NCI-H2196 treated with DMSO at 0.1 percent for 48 hours (cell line): ENCODE measurements around the gene ANKRD9.
"Not testable (repeated sequence)": the region's sequence is repeated elsewhere in the genome, so short reads cannot be mapped to it uniquely, and the experiment has no call there.

Experiments used
- DNase-seq: peaks from one replicate; lab custom pipeline; 2025; ENCODE audit not compliant: unreplicated experiment; lab: John Stamatoyannopoulos, UW

ANKRD9 gene

DNA sequence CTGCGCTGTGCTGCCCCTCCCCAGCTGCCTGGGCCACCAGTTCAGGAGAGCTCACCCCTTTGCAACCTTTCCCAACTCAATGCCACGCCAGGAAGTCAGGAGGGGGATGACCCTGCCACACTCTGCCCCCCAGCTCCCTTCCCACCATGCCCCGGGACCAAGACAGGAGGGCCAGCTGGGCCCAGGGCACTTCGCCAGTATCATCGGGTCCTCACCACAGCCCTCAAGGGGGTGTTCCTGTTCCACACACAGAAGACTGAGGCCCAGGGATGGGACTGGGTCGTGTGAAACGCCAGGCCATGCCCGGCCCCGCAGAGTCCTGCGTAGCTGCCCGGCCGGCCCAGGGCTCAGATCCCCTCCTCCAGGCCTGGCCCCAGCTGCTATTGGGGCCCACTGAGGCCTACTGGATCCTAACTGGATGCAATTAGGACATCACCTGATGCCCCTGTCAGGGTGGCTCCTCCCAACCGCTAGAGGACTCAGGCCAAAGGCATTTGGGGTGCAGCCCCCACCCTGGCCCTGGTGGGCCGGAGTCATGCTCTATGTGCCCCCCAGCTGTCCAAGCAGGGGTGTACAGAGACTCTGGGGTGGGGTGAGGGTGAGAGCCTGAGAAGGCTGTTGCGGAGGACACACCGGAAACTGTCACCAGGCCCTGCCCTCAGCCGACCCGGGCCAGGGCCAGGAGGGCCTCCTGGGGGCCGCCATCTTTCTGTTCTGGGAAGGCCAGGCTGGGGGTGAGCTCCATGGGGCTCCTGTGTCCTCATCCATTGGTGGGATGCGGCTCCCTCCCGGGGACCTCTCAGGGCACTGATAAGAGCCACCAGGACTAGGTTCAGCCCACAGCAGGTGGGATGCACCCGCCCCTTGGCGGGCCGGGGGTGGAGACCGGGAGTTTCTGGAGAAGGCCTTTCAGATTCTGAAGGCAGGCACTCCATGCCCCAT lies 29.3 kb upstream of the ANKRD9 start:
- no peak for DNase-seq

DNA sequence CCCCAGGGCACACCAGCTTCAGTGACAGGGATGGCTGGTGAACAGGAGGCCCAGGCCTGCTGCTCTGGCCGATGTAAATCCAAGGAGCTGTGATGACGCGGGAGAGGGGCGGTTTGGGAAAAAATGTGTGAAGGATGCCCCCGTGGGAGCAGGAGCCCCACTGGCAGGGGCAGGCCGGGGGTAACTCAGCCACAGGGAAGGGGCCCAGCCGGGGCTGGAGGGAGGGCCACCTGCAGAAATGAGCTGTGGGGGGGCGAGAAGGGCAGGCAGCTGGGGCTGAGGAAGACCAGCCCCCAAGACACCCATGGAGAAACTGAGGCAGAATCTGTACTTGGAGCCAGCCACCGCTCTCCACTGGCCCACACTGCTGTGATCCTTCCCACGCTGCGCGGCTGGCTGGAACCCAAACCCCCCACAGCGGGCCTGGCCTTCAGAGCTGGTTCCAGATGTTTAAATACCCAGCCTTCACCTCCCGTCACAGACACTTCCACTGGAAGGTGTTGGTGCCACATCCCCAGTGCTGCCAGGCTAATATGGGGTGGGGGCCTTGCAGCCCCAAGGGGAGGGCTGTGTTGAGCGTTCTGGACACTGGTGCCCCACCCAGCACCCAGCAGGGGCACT lies 28.5 kb upstream of the ANKRD9 start:
- DNase-seq = no peak

DNA sequence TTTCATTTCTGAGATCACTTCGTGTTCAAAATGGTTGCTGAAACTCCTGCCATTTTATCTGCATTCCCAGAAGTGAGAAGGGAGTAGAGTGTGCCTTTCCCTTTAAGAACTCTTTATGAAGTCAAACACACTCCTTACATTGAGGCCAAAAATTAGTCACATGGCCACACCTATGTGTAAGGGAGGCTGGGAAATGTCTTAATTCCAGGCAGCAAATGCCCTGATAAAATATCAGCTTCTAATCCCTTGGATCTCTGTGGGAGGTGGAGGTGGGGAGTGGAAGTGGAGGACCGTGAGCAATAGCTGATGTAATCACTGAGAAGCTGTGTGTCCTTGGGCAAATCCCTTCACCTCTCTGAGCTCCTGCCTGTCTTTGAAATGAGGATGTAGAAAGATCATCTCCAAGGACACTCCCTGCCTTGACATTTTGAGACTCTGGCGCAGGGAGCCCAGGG lies 22.7 kb upstream of the ANKRD9 start:
- DNase-seq = no peak

DNA sequence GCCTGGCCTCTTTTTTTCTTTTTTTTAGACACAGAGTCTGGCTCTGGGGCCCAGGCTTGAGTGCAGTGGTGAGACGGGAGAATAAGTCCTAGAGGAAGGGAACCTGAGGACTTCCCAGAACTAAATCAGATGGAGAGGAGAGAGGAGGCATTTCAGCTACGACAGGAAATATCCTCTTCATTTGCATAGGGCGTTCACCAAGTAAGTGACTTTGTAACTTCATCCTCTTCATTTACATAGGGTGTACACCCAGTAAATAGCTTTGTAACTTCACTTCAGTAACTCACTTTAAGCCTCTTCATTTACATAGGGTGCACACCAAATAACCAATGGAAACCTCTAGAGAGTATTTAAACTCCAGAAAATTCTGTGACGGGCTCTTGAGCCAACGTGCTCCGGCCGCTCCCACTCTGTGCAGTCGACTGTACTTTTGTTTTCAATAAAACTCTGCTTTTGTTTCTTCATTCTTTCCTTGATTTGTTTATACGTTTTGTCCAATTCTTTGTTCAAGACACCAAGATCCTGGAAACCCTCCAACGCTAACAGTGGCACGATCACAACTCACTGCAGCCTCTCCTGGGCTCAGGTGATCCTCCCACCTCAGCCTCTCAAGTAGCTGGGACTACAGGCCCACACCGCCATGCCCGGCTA lies 21.4 kb upstream of the ANKRD9 start:
- no peak for DNase-seq

DNA sequence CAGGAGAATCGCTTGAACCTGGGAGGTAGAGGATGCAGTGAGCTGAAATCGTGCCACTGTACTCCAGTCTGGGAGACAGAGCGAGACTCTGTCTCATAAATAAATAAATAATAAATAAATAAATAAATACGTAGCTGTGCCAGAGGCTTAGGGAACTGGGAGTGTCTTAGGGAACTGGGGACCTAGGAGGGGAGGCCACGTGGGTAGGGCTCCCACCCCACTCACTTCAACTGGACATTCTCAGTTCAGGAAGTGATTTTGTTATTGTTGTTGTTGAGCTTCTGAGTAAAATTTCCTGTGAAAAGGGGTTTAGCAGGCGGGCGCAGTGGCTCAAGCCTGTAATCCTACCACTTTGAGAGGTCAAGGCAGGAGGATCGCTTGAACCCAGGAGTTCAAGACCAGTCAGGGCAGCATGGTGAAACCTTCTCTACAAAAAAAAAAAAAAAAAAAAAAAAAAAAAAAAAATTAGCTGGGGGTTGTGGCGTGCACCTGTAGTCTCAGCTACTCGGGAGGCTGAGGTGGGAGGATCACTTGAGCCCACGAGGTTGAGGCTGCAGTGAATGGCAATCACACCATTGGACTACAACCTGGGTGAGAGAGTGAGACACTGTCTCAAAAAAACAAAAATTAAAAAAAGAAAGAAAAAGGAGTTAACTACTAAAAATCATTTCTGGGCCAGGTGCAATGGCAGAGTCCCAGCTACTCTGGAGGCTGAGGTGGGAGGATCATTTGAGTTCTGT lies 19.0 kb upstream of the ANKRD9 start:
- no peak for DNase-seq

DNA sequence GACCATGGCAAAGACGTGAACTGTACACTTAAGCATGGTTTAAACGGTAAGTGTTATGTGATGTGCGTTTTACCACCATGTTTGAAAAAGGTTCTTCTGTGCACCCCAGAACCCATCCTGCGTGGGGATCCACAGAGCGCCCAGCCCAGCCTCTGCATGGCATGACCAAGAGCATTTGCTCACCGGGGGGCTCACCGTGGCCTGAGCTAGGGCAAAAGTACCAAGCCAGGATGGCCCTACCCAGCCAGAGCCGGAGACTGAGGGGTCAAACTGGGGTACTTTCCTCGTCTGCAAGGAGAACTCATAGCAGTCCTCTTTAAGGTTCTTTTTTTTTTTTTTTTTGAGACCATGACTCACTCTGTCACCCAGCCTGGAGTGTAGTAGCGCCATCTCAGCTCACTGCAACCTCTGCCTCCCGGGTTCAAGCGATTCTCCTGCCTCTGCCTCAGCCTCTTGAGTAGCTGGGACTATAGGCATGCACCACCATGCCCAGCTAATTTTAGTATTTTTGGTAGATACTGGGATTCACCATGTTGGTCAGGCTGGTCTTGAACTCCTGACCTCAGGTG lies 16.4 kb upstream of the ANKRD9 start:
- no peak for DNase-seq

DNA sequence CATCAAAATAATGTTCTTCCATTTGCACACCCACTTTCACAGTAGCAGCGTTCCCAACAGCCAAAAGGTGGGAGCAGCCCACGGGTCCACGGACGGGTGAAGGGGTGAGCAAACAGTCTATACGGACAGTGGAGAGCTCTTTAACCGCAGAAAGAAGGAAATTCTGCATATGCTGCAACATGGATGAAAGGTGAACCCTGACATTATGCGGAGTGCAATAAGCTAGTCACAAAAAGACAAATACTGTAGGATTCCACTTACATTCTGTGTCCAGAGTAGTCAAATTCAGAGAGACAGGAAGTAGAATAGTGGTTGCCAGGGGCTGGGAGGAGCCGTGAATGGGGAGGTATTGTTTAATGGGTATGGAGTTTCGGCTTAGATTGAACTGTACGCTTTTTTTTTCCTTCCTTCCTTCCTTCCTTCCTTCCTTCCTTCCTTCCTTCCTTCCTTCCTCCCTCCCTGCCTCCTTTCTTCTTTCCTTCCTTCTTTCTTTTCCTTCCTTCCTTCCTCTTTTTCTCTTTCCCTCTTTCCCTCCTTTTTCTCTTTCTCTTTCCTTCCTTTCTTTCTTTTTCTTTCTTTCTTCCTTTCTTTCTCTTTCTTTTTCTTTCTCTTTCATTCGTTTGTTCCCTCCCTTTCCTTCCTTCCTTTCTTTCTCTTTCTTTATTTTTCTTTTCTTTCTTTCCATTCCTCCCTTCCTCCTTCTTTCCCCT lies 15.8 kb upstream of the ANKRD9 start:
- no peak for DNase-seq

DNA sequence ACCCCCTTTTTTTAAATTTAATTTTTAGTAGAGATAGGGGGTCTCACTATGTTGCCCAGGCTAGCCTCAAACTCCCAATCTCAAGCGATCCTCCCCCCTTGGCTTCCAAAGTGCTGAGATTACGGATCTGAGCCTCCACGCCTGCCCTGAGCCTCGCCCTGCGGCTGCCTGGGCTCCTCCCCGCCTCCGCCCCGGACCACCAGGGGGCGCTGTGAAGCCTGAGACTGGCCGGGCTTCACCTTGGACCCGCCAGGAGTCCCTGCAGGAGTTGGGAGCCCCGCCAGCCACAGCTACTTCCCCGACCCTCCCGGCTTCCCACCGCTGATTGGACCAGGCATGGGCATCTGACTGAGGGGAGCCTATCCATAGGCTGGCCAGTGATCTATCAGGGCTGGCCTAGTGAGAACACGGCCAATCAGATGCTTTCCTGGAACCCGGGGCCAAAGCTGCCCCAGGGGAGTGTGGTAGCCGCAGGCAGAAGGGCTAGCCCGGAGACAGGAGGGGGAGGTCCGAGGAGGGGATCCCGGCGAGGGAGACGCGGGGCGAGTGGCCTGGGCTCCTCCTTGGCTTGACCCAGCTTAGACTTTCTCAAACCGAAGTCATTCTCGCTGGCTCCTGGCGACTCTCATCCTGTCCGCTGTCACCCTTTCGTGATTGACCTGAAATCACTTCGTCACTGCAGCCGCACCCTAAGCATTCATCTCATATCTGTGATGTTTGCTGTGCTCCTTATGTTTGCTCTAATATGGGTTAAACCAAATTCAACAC lies 15.1 kb upstream of the ANKRD9 start:
- peak; percentile 94 for DNase-seq

DNA sequence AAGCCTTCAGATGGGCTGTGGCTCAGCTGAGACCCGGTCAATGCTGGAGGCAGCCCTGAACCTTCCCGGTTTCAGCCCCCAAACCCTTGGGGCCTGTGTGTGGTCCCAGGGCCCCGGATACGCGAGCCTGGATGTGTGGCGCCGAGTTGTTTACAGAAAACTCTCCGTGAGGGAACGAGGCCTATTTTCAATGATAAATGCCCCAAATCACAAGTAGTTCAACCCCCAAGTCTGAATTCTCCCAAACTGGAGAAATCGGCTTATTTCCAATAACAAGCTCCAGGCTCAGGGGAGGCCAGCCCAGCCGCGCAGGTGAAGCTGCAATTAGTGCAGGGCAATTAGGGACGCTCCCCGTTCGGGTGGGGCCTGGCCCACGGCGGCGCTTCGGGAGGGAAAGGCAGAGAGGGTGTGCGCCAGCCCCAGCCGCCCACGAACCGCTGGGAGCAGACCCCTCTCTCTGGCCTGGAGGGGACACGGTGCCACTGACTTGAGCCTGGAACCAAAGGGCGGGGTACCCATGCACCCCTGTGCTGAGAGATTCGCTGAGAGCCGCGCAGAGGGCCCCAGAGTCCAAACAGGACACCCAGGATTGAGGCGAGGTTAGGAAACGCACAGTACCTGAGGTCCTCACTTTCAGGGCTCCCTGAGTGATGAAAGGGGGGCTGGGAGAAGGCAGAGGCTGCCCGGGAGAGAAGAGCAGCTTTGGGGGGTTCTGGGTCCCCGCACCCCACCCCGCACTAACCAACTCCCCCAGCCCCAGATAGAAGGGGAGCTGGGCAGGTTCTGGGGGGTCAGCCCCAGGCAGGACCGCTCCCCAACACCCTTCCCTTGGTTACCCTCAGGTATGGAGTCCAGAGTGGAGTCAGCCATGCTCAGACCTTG lies 14.2 kb upstream of the ANKRD9 start:
- DNase-seq = no peak

DNA sequence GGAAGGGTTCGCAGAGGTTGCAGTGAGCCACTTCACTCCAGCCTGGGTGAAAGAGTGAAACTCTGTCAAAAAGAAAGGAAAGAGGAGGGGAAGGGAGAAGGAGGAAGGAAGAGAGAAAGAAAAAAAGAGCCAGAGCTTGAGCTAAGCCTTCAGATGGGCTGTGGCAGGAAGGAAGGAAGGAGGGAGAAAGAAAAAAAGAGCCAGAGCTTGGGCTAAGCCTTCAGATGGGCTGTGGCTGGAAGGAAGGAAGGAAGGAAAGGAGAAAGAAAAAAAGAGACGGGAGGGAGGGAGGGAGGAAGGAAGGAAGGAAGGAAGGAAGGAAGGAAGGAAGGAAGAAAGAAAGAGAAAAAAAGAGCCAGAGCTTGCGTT lies 13.6 kb upstream of the ANKRD9 start:
- DNase-seq = no peak

DNA sequence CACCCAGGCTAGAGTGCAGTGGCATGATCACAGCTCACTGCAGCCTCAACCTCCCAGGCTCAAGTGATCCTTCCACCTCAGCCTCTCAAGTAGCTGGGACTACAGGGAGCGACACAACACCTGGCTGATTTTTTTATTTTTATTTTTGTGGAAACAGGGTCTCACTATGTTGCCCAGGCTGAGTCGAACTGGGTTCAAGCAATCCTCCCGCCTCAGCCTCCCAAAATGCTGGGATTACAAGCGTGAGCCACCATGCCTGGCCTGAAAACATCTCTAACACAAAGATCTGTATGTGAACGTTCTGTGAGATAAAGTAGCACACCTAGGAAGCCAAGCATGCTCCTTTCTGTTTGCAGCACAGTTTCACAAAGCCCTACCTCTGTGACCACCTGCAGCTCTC lies 10.1 kb upstream of the ANKRD9 start:
- DNase-seq = not testable (repeated sequence)

DNA sequence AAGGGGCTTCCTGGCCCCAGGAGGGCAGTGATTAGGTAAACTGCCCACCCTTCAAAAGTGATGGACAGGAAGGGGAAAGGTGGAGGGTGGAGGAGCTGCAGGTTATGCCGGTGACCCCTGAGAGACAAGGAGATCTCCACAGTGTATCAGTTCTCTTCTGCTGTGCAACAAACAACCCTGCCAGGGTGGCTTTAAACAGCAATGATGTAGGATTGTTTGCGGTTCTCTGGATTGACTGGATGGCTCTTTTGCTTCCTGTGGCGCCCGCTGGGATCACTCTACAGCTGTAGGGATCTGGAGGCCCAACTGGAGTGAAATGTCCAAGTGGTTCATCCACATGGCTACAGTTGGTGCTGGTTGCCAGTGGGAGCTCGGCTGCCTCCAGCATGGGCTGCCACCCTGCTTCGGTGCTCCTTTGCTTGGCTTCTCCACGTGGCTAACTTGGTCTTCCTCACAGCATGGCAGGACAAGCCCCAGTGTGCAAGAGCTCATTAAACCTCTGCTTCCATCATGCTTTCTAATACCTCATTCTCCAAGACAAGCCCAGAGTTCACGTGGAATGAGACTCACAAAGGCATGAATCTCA lies 8.6 kb upstream of the ANKRD9 start:
- no peak for DNase-seq

DNA sequence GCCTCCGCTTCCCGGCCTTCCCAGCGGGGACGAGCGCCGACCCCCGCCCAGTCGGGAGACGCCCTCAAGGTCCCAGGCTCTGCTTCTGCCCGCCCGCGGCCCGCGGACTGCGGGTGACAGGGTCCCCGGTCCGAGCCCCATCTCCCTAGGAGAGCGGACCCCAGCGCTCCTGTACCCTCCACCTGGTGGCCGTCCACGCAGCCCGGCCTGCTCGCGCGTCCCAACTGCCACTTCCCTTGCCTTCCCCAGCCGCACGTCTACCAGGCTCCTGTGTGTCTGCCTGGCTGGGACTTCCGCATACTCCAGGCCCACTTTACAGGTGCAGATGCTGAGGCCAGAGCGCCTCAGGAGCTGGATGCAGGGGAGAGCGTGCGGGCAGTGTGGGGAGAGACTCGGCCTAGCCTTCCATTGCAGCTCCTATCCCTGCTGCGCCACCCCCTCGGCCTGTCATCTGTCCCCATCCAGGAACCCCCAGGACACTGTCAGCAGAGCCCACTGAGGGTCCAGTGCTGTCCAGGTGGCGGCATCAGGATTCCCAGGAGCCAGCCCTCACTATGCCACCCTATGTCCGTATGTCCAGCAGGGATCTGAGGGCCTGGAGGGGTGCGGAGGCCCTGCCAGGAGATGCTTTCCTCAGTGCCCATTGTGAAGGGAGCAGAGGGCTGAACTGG lies 8.0 kb upstream of the ANKRD9 start:
- no peak for DNase-seq

DNA sequence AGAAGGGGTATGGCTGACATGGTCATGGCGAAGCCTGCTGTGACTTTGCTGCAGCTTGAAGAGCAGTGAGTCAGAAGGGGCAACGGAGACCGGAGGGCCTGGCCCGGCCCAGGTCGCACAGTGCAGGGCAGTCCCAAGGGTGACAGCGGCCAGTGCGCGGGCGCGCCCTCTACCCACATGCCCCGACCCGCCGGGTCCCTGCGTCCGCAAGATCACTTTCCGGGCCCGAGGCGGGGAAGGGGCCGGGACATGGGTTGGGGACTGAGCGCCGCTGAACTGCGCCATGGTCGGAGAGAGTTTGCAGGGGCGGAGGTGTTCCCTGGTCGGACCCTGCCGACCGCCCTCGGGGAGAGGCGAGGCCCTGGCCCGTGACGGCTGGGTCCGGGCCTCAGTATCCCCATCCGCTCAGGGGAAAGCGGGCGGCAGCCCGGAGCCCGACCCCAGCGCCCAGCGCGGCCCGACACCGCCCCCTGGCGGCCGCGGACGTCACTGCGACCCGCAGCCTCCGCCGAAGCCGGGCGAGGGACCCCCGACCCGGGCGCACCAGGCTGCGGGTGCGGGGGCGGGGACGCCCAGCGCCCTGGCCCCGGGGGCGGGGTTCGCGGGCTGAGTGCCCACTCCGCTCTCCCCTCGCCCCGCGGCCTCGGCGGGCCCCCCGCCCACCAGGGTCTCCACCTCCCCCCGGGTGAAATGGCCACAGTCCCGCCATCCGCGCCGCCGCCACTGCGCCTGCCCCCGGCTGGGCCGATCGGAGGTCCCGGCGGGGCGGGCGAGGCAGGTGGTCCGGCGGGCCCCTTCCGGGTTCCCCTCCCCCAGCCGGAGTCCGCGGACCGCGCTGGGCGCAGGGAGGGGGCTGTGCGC lies 7.2 kb upstream of the ANKRD9 start:
- DNase-seq = no peak

DNA sequence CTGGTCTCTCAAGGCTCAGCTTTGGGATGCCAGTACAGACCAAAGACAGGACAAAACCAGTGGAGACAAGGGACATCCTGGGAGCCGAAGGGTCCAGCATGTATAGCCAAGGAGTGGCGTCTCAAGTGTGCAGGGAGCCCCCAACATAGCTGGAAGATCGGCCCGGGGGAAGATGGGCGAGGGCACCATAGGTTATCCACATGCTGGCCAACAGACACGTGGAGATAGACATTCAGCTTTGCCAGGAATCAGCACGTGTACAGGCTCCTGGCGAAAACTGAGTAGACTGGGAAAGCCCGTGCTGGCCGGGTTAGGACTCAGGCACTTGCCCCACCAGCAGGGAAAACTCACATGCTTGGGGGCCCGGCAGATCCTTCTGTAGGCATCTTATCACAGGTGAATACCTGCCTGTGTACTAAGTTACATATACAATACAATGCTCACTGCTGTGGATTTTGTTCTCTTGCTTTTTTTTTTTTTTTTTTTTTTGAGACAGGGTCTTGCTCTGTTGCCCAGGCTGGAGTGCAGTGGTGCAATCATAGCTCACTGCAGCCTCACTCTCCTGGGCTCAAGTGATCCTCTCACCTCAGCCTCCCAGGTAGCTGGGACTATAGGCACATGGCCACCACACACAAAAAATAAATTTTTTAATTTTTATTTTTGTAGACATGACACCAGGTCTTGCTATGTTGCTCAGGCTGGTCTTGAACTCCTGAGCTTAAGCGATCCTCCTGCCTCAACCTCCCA lies 5.6 kb upstream of the ANKRD9 start:
- DNase-seq = no peak
